Right lobe of liver (tissue), 6 donors: Measurements from ENCODE around the gene KRTAP12-3. TPM values are rescaled to one million over a fixed set of nuclear protein-coding genes. Genes with fewer than 3 reads are reported as not detected.

Experiments used
- ATAC-seq, 4 donors: fragments of 200-7000 bp; cut with Tn5 transposase; one replicate each; pipeline ENCODE4 v1.9.1; 2020; ENCODE audit warnings: mild to moderate bottlenecking in 4 of 4, moderate library complexity in 4 of 4
- DNase-seq, 3 donors: peaks; one replicate each; pipeline ENCODE4 v3.0.0-alpha.2; 2020
- H3K27ac ChIP-seq, 3 donors: fragments of 200-600 bp; one replicate each; pipeline ENCODE4 v1.8.0; 2022
- H3K27me3 ChIP-seq, 2 donors: fragments of 200-600 bp; one replicate each; pipeline ENCODE4 v1.8.0; 2022
- H3K36me3 ChIP-seq, 4 donors: fragments of 200-600 bp; sonication (generic) in 1 of 4; one replicate each; pipeline versions ENCODE4 v1.5.1 to v1.8.0; 2017 to 2022; ENCODE audit warnings: control low read depth in 1 of 4
- H3K4me1 ChIP-seq, 4 donors: fragments of 200-600 bp; sonication (generic) in 1 of 4; one replicate each; pipeline versions ENCODE4 v1.5.1 to v1.8.0; 2017 to 2022; ENCODE audit warnings: control low read depth in 1 of 4
- H3K4me3 ChIP-seq, 3 donors: fragments of 200-600 bp; one replicate each; pipeline ENCODE4 v1.8.0; 2022
- H3K9me3 ChIP-seq, 4 donors: fragments of 200-600 bp; sonication (generic) in 1 of 4; one replicate each; pipeline versions ENCODE4 v1.5.1 to v1.8.0; 2017 to 2022; ENCODE audit warnings: control low read depth in 1 of 4
- CTCF ChIP-seq, 4 donors: fragments of 200-600 bp in 3 of 4; fragments of 450-650 bp in 1 of 4; IDR thresholded peaks; one replicate each; pipeline versions ENCODE4 v1.5.1 to v1.8.0; 2016 to 2022; ENCODE audit warnings: antibody characterized with exemption in 4 of 4, mild to moderate bottlenecking in 2 of 4
- POLR2A ChIP-seq: fragments of 450-650 bp; IDR thresholded peaks from one replicate; pipeline ENCODE4 v1.6.1; 2017; ENCODE audit warnings: antibody characterized with exemption, mild to moderate bottlenecking
- WGBS: methylation state at CpG from one replicate; pipeline ENCODE4 v1.1.6; 2018; ENCODE audit warnings: low coverage, low lambda C conversion rate; ENCODE audit not compliant: insufficient coverage; ENCODE audit errors: missing lambda C conversion rate; 5-methylcytosine and 5-hydroxymethylcytosine counted together
- intact Hi-C, 2 donors: fragments of 100-400 bp; cut with DNase I; formaldehyde crosslinking; loops; one replicate each; pipeline versions ENCODE4 v1.11.2 to v1.14.1; 2022
- total RNA-seq, 6 experiments: library from RNA; depleted of rRNA in 2 of 6; stranded (reverse); fragments of >200 nt in 2 of 6; fragmentation: NEBNext Ultra II Directional in 3 of 6; extraction: Animal tissue kit (Norgen Biotek cat#: 25700) in 3 of 6; gene quantifications; one replicate each; pipeline versions ENCODE4 v1.1.0 to v1.2.4, GENCODE V29; 2016 to 2023
- donor health status: DM: no; HTN: yes; CAD: no.
- donor health status: DM: no; HTN: no; CAD: no.
- donor health status: DM: no; HTN: no; CAD: no.
- donor health status: DM: no; HTN: yes; CAD: no.
- donor health status: DM: no; HTN: yes; CAD: no.

KRTAP12-3 gene
- total RNA-seq, 6 experiments from 2014 or later: not detected

DNA sequence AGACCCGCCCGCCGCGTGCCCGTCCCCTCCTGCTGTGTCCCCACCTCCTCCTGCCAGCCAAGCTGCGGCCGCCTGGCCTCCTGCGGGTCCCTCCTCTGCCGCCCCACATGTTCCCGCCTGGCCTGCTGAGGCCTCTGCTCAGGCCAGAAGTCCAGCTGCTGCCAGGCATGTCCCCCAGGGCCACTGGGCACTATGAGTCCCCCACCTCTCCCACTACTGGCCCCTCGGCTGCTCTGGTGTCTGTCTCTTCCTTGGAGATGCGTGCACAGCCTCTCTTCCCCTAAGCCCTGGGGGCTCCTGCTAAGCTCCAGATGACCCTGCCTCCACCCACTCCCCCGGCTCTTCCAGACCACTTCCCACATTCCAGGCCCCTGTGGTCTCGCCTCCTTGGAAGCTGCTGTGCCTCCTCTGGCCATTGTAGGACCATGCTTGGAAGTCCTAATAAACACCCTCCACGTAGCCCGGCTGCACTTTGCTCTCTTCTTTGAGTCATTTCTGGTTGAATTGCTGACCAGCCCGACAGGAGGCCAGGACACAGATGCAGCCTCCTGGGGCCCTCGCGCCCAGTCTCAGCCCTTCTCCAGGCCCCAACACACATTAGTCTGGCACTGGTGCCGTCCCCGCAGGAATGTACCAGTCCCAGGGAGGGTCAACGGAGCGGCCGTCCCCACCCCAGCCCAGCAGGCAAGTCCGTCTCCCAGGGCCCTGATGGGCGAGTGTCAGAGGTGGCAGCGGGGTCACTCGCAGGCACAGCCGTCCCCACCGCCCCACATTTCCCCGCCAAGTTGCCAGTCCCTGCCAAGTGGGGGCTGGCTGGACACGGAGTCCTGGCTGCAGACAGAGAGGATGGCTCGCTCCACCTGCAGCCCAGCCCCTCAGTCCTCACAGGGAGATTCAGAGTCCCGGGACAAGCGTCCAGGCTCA is 40.3 kb downstream of the KRTAP12-3 start:
- ATAC-seq: peak in 2 of 4 donors; percentile 6 to 61
- intact Hi-C loops: no loop called here
- WGBS: 15% methylated on average over 16 of the region's 35 CpGs
- H3K9me3 ChIP-seq: peaks cover 0 to 4% (median 0%) of the 10 kb centered on the region in 4 donors
- DNase-seq: peak in 1 of 3 donors; percentile 53
- H3K36me3 ChIP-seq: no peaks in the 10 kb centered on the region
- no peak for TF ChIP-seq POLR2A
- no peak for TF ChIP-seq CTCF (IDR thresholded peaks at IDR 0.05)
- no peak overlapping the region for H3K27ac ChIP-seq
- no peaks in the 10 kb centered on the region for H3K4me1 ChIP-seq
- H3K4me3 ChIP-seq: no peak overlapping the region
- peaks cover 0 to 12% of the 10 kb centered on the region in 2 donors for H3K27me3 ChIP-seq

- ATAC-seq: no peak
- H3K9me3 ChIP-seq: no peaks in the 10 kb centered on the region
- DNase-seq: peak in 1 of 3 donors; percentile 24
- H3K4me3 ChIP-seq: no peak overlapping the region
- no peaks in the 10 kb centered on the region for H3K36me3 ChIP-seq
- no peaks in the 10 kb centered on the region for H3K4me1 ChIP-seq
- peaks cover 0 to 12% of the 10 kb centered on the region in 2 donors for H3K27me3 ChIP-seq
- H3K27ac ChIP-seq: no peak overlapping the region
- TF ChIP-seq POLR2A (no peak), CTCF (IDR thresholded peaks at IDR 0.05) (no peak)
- intact Hi-C loops: no loop called here
- WGBS: 41% methylated on average over 15 of the region's 17 CpGs
Measured at GRCh38 chr21:44699502-44700001, 41.8 kb downstream of the KRTAP12-3 start.

- H3K4me3 ChIP-seq: no peak overlapping the region
- H3K4me1 ChIP-seq: no peaks in the 10 kb centered on the region
- H3K9me3 ChIP-seq: no peaks in the 10 kb centered on the region
- H3K36me3 ChIP-seq: no peaks in the 10 kb centered on the region
- peaks cover 0 to 12% of the 10 kb centered on the region in 2 donors for H3K27me3 ChIP-seq
- DNase-seq (peak in 1 of 3 donors; percentile 24), ATAC-seq (peak in 1 of 4 donors; percentile 14)
- H3K27ac ChIP-seq: no peak overlapping the region
- 12% methylated on average over 10 of the region's 21 CpGs for WGBS
- intact Hi-C loops: no loop called here
- TF ChIP-seq CTCF (IDR thresholded peaks at IDR 0.05): no peak
- no peak for TF ChIP-seq POLR2A
Measured at GRCh38 chr21:44700101-44701022, 42.6 kb downstream of the KRTAP12-3 start.

DNA sequence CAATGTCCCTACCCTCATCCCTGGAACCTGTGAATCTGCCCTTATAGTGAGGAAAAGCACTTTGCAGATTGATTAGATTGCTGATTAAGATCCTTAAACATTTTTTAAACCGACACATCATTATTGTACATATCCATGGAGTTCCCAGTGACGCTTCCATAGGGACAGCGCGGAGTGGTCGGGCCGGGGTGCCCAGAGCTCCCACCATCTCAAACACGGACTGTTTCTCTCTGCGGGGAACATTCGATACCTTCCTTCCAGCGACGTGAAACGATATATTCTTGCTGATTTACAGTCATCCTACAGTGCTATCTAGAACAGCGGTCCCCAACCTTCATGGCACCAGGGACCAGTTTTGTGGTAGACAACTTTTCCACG is 43.3 kb downstream of the KRTAP12-3 start:
- H3K9me3 ChIP-seq: no peaks in the 10 kb centered on the region
- DNase-seq (no peak), ATAC-seq (no peak)
- no peak overlapping the region for H3K27ac ChIP-seq
- H3K36me3 ChIP-seq: no peaks in the 10 kb centered on the region
- intact Hi-C loops: no loop called here
- peaks cover 0 to 12% of the 10 kb centered on the region in 2 donors for H3K27me3 ChIP-seq
- H3K4me1 ChIP-seq: no peaks in the 10 kb centered on the region
- no peak overlapping the region for H3K4me3 ChIP-seq
- 76% methylated on average over 8 of the region's 14 CpGs for WGBS
- no peak for TF ChIP-seq CTCF (IDR thresholded peaks at IDR 0.05)
- TF ChIP-seq POLR2A: no peak
